OCI-LY7 (cell line): ENCODE measurements around the gene CENPK. TPM values are rescaled to one million over a fixed set of nuclear protein-coding genes. Genes with fewer than 3 reads are reported as not detected.

Source experiments
- BruUV-seq: library from RNA; stranded (reverse); fragments of 400-500 nt; replicated peaks from 2 replicates; lab custom pipeline; 2021; lab: Mats Ljungman, UMichigan
- CTCF ChIA-PET: fragments of 300-600 bp; sonication (Branson Sonifier 250); formaldehyde crosslinking; loops from one replicate; lab custom pipeline; 2022; ENCODE audit warnings: antibody characterized with exemption; ENCODE audit not compliant: unreplicated experiment; lab: Charles Lee
- POLR2A ChIA-PET: fragments of 300-600 bp; sonication (Branson Sonifier 250); formaldehyde crosslinking; loops from one replicate; lab custom pipeline; 2022; ENCODE audit warnings: antibody characterized with exemption; lab: Charles Lee
- DNase-seq: peaks from one replicate; pipeline ENCODE4 v3.0.0-alpha.2; 2015; ENCODE audit warnings: low spot score
- H2AFZ ChIP-seq: fragments of 200-600 bp; sonication (generic), shearing (Covaris generic); 2 replicates; pipeline ENCODE4 v1.6.1; 2014; ENCODE audit warnings: mild to moderate bottlenecking, antibody characterized with exemption, low read length, moderate library complexity
- H3K27ac ChIP-seq: fragments of 200-600 bp; sonication (generic); 2 replicates; pipeline ENCODE4 v1.5.1; 2014; ENCODE audit warnings: mixed run types, low read depth, mild to moderate bottlenecking, moderate library complexity, low read length, inconsistent platforms; ENCODE audit not compliant: poor library complexity, severe bottlenecking
- H3K36me3 ChIP-seq: fragments of 200-600 bp; sonication (generic); 2 replicates; pipeline ENCODE4 v1.6.1; 2014; ENCODE audit warnings: mild to moderate bottlenecking, antibody characterized with exemption, low read length, moderate library complexity, mixed read lengths; ENCODE audit not compliant: insufficient read depth
- H3K4me1 ChIP-seq: fragments of 200-600 bp; sonication (generic); 2 replicates; pipeline ENCODE4 v1.5.1; 2014; ENCODE audit warnings: mild to moderate bottlenecking, low read length; ENCODE audit not compliant: insufficient read depth, poor library complexity, severe bottlenecking
- H3K4me2 ChIP-seq: fragments of 200-600 bp; sonication (generic); 2 replicates; pipeline ENCODE4 v1.6.1; 2014; ENCODE audit warnings: mild to moderate bottlenecking, low read length
- H3K4me3 ChIP-seq: fragments of 200-600 bp; sonication (generic); 2 replicates; pipeline ENCODE4 v1.5.1; 2014; ENCODE audit warnings: mild to moderate bottlenecking, low read depth, low read length; ENCODE audit not compliant: poor library complexity, severe bottlenecking
- H3K79me2 ChIP-seq: fragments of 200-600 bp; sonication (generic); 2 replicates; pipeline ENCODE4 v1.6.1; 2016; ENCODE audit warnings: low read depth, mild to moderate bottlenecking, low read length, moderate library complexity, mixed read lengths; ENCODE audit not compliant: insufficient read depth
- H3K9me2 ChIP-seq: fragments of 200-600 bp; sonication (generic); 2 replicates; pipeline ENCODE4 v1.6.1; 2016; ENCODE audit warnings: mild to moderate bottlenecking, low read length, mixed read lengths; ENCODE audit not compliant: insufficient read depth
- H3K9me3 ChIP-seq: fragments of 200-600 bp; sonication (generic); 2 replicates; pipeline ENCODE4 v1.6.1; 2014; ENCODE audit warnings: mild to moderate bottlenecking, mixed run types, low read length, mixed read lengths
- H4K20me1 ChIP-seq: fragments of 200-600 bp; sonication (generic); 2 replicates; pipeline ENCODE4 v1.6.1; 2014; ENCODE audit warnings: mild to moderate bottlenecking, antibody characterized with exemption, low read length, moderate library complexity, mixed read lengths; ENCODE audit not compliant: insufficient read depth
- CTCF ChIP-seq: fragments of 200-600 bp; sonication (generic); conservative IDR thresholded peaks from 2 replicates; pipeline ENCODE4 v1.5.1; 2014; ENCODE audit warnings: mild to moderate bottlenecking, antibody characterized with exemption, low read length, moderate library complexity, mixed read lengths
- EZH2phosphoT487 ChIP-seq: fragments of 200-600 bp; sonication (generic); IDR thresholded peaks from 2 replicates; pipeline ENCODE4 v1.6.1; 2018; ENCODE audit warnings: low read depth, borderline replicate concordance, mild to moderate bottlenecking, mixed run types, antibody characterized with exemption, low read length, moderate library complexity, mixed read lengths
- intact Hi-C: fragments of 100-400 bp; cut with micrococcal nuclease; formaldehyde crosslinking; loops from one replicate; pipeline ENCODE4 v1.10.0; 2022; ENCODE audit not compliant: unreplicated experiment
- small RNA-seq: library from RNA; depleted of rRNA; stranded (forward); fragments of <200 nt; gene quantifications from one replicate; pipeline ENCODE3, GENCODE V24; 2014
- total RNA-seq, 2 experiments: library from RNA; depleted of rRNA in 1 of 2; stranded (reverse); fragments of >200 nt in 1 of 2; shearing (Covaris generic) in 1 of 2; gene quantifications; 2 replicates each; pipeline ENCODE4 v1.2.3, GENCODE V29; 2014 to 2022

CENPK gene
- total RNA-seq, 2 experiments from 2014 or later, result 52.6 to 90.0 TPM

GRCh38 chr5:65468633-65469032, 94.3 kb downstream of the CENPK start:
- no TSS peak for BruUV-seq
- no peaks in the 10 kb centered on the region for H3K79me2 ChIP-seq
- H2AFZ ChIP-seq, result no peak overlapping the region
- H3K36me3 ChIP-seq, result no peaks in the 10 kb centered on the region
- H3K9me2 ChIP-seq, result no peaks in the 10 kb centered on the region
- no peak overlapping the region for H3K4me2 ChIP-seq
- intact Hi-C loops, result no loop called here
- POLR2A ChIA-PET, result no interaction called here
- TF ChIP-seq EZH2phosphoT487, result no peak
- no peak for TF ChIP-seq CTCF
- no peak for DNase-seq
- H3K9me3 ChIP-seq, result no peaks in the 10 kb centered on the region
- H4K20me1 ChIP-seq, result no peaks in the 10 kb centered on the region
- CTCF ChIA-PET, result no interaction called here
- no peak overlapping the region for H3K4me3 ChIP-seq
- no peaks in the 10 kb centered on the region for H3K4me1 ChIP-seq
- H3K27ac ChIP-seq, result no peak overlapping the region

Small RNAs within 50 kb of the gene (small RNA-seq; reads per million reads assigned to genes)
- gene RNU6-540P, result not detected

Other genes with a start within 250 kb of the CENPK start
- gene ADAMTS6, start 81.2 kb downstream of the CENPK start, total RNA-seq (2014; rRNA removed; shearing (Covaris generic)), result 18.1 and 23.0 TPM in 2 replicates
- gene ADAMTS6, start 81.2 kb downstream of the CENPK start, total RNA-seq (2022), result 13.9 and 14.3 TPM in 2 replicates
- 51.5 and 67.6 TPM in 2 replicates for gene PPWD1, start 128 bp upstream of the CENPK start, total RNA-seq (2014; rRNA removed; shearing (Covaris generic))
- 54.3 and 57.4 TPM in 2 replicates for gene PPWD1, start 128 bp upstream of the CENPK start, total RNA-seq (2022)
- 10.6 and 13.6 TPM in 2 replicates for gene TRIM23, start 61.2 kb upstream of the CENPK start, total RNA-seq (2014; rRNA removed; shearing (Covaris generic))
- 10.0 and 13.0 TPM in 2 replicates for gene TRIM23, start 61.2 kb upstream of the CENPK start, total RNA-seq (2022)
- gene SHLD3, start 61.9 kb upstream of the CENPK start, total RNA-seq (2014; rRNA removed; shearing (Covaris generic)), result 4.0 and 5.2 TPM in 2 replicates
- gene SHLD3, start 61.9 kb upstream of the CENPK start, total RNA-seq (2022), result 3.8 and 4.3 TPM in 2 replicates
- gene TRAPPC13, start 61.9 kb upstream of the CENPK start, total RNA-seq (2014; rRNA removed; shearing (Covaris generic)), result 13.2 and 13.9 TPM in 2 replicates
- gene TRAPPC13, start 61.9 kb upstream of the CENPK start, total RNA-seq (2022), result 24.1 and 25.4 TPM in 2 replicates
- gene SGTB, start 158.9 kb upstream of the CENPK start, total RNA-seq (2014; rRNA removed; shearing (Covaris generic)), result 3.6 and 4.3 TPM in 2 replicates
- gene SGTB, start 158.9 kb upstream of the CENPK start, total RNA-seq (2022), result 8.4 and 8.7 TPM in 2 replicates
- 11.9 and 14.9 TPM in 2 replicates for gene NLN, start 159.0 kb upstream of the CENPK start, total RNA-seq (2014; rRNA removed; shearing (Covaris generic))
- gene NLN, start 159.0 kb upstream of the CENPK start, total RNA-seq (2022), result 17.7 and 26.0 TPM in 2 replicates